Measurements from ENCODE around the gene HMGCS1. TPM values are rescaled to one million over a fixed set of nuclear protein-coding genes. Genes with fewer than 3 reads are reported as not detected.

The HMGCS1 gene
- total and polyA plus RNA-seq, 2 of the 8 experiments (the other 6 are each of a cell fraction or from before 2014, with no cell fraction given), result 63.6 to 236 TPM

GRCh38 chr5:43313035-43313853 lies at the start of gene HMGCS1 (continued):
- TF ChIP-seq CHD7 (IDR thresholded peaks at IDR 0.05; ENCODE audit: insufficient replicate concordance, low read length) (no peak), RXRA (IDR thresholded peaks at IDR 0.05; ENCODE audit: insufficient read depth, low read depth, low read length) (no peak), SP2 (IDR thresholded peaks at IDR 0.05; ENCODE audit: low read length) (peak; percentile 78), JUND (IDR thresholded peaks at IDR 0.05; ENCODE audit: low read length) (0 out of 2 replicates have a peak, but pooled peaks have one; percentile 18), BCL11A (IDR thresholded peaks at IDR 0.05; ENCODE audit: low read depth in 2 of 2, low read length in 2 of 2) (no peak), SP1 (IDR thresholded peaks at IDR 0.05; ENCODE audit: low read depth, low read length) (peak; percentile 99), RBBP5 (IDR thresholded peaks at IDR 0.05; ENCODE audit: borderline replicate concordance, low read depth, low read length) (peak; percentile 69), ZNF274 (IDR thresholded peaks at IDR 0.05; ENCODE audit: borderline replicate concordance, extremely low read depth, low read length) (no peak)

All from H1 (cell line).